Activated T-helper 9 cell treated with anti-CD3 and anti-CD28 coated beads, Interleukin-2, amount 50 U/mL, for 16 hours (primary cell): ENCODE results near the gene DENND2C.

Experiments used
- DNase-seq: peaks from one replicate; pipeline ENCODE4 v3.0.0-alpha.2; 2020; ENCODE audit warnings: low read depth

Gene DENND2C, protein sequence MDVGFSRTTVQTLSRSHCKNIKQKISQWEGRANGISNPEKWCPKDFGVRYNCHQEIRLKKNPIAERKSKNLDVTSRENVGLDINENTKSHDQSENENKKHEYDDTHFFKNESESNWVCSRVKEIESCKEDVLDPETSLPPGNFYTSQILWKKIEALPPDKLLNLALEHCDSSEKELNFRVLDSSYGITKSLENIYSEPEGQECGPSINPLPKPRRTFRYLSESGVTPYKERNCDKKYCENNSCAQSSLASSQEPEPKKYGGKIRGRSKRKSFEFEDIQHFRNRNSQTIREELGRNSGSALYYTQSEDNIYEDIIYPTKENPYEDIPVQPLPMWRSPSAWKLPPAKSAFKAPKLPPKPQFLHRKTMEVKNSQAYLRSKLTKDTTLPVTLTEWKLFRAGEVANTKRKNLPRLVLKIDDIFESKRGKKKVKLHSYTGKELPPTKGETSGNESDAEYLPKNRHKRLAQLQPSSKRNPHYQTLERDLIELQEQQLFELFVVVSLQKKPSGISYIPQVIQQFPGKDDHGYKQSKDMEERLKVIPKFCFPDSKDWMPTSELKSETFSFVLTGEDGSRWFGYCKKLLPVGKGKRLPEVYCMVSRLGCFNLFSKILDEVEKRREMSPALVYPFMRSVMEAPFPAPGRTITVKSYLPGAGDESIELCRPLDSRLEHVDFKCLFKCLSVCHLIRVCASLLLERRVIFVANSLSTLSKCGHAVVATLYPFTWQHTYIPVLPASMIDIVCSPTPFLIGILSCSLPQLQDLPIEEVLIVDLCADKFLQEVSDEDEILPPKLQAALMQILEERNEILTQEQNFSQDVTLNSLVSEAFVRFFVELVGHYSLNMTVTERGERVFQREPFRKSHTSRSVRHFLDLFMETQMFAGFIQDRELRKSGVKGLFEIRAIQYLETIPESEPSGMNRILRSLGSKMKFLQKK

GRCh38 chr1:114669562-114670082 is at the start of gene DENND2C:
Gene DENND2C (minus strand): TSS chr1:114670049. CDS start chr1:114625984, 44,065 bp downstream.
- DNase-seq = no peak

GRCh38 chr1:114719424-114719787 is 49.6 kb upstream of the DENND2C start:
- DNase-seq = no peak

GRCh38 chr1:114718661-114719423 is 49.0 kb upstream of the DENND2C start:
- DNase-seq = no peak

DNA sequence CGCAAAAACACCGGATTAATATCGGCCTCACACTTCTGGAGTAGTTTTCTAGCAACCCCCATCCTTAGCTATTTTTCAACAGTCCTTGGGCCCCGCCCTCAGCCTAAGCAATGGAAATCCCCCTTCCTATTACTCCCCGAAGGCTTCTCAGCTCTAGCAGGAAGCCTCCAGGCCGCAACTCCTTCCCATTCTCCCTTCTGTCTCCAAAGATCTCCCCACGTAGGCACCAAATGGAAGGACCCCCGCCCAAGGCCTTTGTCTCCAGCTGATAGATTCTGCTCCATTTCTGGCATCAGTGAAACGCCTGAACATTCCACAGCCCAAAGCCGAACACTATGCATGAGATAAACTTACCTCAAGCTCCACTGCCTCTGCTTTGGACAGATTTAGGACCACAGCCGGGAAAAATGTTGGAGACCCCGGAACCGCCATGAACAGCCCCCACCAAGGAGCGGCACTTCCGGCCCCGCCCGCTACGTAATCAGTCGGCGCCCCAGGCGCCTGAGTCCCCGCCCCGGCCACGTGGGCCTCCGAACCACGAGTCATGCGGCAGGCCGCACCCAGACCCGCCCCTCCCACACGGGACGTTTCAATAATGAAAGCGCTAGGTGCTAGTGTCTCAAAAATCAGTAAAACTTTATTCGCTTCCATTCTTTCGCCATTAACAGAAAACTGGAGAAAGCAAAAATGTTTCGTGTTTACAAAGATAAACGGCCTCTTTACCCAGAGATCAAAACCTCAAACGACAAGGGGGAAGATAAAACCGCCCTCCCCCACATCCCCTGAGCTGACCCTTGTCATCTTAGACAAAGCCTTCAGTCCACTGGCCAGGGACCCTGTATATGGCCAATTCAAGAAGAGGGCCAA is 46.7 kb upstream of the DENND2C start, which contains the start of gene NRAS:
NRAS (minus strand) TSS at position 468 of the 867 bp plus-strand sequence. CDS start 611 bp downstream, outside the sequence.
- DNase-seq = peak; percentile 95

- no peak for DNase-seq
Measured at GRCh38 chr1:114715952-114716303, 46.1 kb upstream of the DENND2C start.

DNA sequence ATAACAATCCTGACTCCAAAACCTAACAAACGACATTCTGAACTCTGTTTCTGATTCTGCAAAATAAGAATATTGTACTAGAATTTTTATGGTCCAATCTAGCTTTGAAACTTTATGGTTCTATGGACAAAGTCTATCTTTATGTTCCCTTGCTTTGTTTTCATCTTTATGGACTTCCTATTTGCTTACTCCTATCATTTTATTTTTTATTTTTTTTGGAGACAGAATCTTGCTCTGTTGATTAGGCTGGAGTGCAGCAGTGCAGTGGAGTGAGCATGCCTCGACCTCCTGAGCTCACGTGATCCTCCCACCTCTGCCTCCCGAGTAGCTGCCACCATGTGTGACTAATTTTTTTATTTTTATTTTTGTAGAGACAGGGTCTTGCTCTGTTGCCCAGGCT is 43.1 kb upstream of the DENND2C start:
- DNase-seq = no peak

DNA sequence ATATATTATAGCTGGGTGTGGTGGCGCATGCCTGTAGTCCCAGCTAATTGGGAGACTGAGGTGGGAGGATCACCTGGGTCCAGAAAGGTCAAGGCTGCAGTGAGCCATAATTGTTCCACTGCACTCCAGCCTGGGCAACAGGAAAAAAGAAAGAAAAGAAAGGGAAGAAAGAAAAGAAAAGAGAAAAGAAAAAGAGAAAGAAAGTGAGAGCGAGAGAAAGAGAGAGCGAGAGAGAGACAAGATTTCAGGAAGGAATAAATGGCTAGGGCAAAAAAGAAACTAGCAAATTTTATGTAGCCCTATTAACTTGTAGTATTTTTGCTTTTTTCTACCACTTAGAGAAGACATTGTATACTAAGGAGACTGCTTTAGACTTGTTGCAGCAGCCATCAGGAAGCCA is 40.5 kb upstream of the DENND2C start:
- no peak for DNase-seq

GRCh38 chr1:114707604-114708003 is 37.8 kb upstream of the DENND2C start:
- DNase-seq = no peak

DNA sequence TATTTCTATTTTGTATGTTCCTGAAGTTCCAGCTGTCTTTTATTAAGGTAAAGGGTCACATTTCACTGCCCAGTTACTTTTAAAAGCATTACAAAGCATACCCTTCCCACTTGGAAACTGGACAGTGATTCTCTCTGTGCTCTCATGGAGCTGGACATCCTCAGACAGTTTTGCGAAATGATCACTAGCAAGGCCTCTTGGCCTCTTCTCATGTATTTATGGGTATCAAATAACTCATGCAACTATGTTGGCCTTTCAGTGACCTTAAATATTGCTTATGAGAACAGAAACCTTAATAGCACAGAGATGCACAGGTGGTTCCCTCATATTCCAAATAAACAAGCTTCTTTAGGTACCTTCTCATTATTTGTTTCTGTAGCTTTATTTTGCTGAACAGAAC is 33.4 kb upstream of the DENND2C start:
- DNase-seq = no peak

GRCh38 chr1:114702737-114703136 is 32.9 kb upstream of the DENND2C start:
- no peak for DNase-seq

- DNase-seq = no peak
Measured at GRCh38 chr1:114701931-114702330, 32.1 kb upstream of the DENND2C start.

DNA sequence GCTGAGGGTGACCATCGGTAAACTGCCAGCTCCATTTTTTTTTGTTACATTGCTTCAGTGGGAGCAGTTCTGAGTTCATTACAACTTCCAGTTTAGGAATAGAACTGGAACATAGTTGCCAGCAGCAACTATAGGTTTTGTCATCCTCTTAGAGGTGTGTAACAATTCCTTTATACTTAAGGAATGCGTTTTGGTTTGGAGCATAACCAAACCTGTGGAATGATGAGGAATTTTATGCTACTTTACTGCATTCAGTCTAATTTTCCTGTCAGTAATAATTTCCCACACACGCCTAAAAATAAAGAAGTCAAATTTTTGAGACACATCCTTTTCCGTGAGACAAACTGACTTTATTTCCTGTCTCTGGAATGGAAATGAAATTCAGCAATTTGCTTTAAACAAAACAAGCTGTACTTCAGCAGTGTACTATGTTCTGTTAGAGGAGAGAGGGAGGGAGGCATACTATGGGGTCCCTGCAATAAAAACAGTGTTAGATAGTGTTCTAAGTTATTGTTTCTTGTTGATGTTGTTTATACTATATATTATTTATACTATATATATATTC is 30.3 kb upstream of the DENND2C start:
- DNase-seq = no peak

- no peak for DNase-seq
Measured at GRCh38 chr1:114696810-114697209, 27.0 kb upstream of the DENND2C start.

DNA sequence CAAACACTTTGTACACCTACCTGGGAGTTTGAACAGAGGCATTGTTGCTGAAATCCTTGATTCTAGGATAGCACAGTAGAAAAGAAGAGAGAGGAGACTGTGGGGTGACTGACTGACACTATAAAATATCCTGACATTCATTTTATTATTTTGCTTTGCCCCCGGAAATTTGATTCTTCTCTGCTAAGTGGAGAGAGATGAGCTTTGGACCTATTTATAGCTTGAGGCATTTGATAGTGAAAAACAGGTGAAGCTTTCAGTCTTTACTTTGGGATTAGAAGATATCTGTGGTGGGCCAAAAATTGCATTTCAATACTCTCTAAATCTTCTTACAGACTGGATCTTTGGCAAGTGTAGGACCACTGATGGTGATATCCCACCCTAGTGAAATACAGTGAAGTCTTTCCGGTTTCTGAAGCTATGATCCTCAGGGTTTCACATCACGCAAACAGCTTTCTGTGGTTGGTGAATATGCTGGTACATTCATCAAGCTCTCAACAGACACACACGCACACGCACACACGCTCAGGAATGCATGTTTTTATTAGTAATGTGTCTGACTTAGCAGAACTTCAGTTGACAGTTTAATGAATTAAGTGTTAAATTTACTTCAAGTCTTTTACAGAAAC is 25.7 kb upstream of the DENND2C start, which contains the start of gene AMPD1:
AMPD1 (minus strand) TSS at position 117 of the 629 bp plus-strand sequence; CDS start at position 42, 75 bp downstream.
- DNase-seq = no peak

- DNase-seq = no peak
Measured at GRCh38 chr1:114694540-114695310, 24.9 kb upstream of the DENND2C start.

DNA sequence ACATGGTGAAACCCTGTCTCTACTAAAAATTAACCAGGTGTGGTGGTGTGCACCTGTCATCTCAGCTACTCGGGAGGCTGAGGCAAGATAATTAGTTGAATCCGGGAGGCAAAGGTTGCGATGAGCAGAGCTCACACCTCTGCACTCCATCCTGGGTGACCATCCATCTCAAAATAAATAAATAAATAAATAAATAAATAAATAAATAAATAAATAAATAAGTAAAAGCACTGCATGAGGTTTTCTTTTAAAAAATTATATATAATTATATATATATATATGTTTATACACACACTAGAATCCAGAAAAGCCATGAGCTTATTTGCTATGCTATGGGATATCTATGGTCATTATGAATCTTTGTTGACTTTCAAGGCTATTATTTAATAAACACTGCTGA is 23.1 kb upstream of the DENND2C start:
- no peak for DNase-seq

GRCh38 chr1:114691061-114691460 is 21.2 kb upstream of the DENND2C start:
- DNase-seq = no peak

- no peak for DNase-seq
Measured at GRCh38 chr1:114690148-114690547, 20.3 kb upstream of the DENND2C start.

DNA sequence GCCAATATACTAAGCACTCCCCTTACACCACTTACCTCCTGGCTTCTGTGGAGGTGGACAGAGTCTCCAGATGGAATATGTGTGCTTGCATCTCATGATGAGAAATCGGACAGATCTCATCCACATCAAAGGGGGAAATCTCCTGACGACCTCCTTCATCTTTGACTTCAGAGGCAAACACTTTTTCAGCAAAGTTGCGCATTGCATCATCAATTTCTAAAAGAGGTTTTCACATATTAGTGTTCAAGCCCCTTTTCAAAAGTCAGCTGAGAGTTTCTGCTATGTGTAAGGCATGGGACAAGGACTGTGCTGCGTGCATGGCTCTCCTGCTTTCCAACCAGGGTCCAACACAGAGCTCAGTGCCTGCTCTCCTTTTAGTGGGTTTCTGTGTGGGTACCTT is 18.7 kb upstream of the DENND2C start:
- DNase-seq = no peak
